HG02840 (cell line): ENCODE data around the gene ADARB1.

ENCODE experiments used
- ATAC-seq: cut with Tn5 transposase; IDR thresholded peaks from one replicate; pipeline ENCODE4 v1.9.1; 2021; ENCODE audit warnings: mild to moderate bottlenecking, moderate library complexity, moderate number of reproducible peaks; ENCODE audit not compliant: unreplicated experiment, low FRiP score

ADARB1 gene

GRCh38 chr21:45054927-45055612 lies 19.3 kb upstream of the ADARB1 start:
- no peak for ATAC-seq

GRCh38 chr21:45055861-45056260 lies 18.5 kb upstream of the ADARB1 start:
- ATAC-seq = no peak

GRCh38 chr21:45056296-45056904 lies 18.0 kb upstream of the ADARB1 start:
- ATAC-seq = no peak

- ATAC-seq = no peak
Measured at GRCh38 chr21:45056917-45057560, 17.3 kb upstream of the ADARB1 start.

GRCh38 chr21:45057886-45058285 lies 16.5 kb upstream of the ADARB1 start:
- no peak for ATAC-seq

- no peak for ATAC-seq
Measured at GRCh38 chr21:45059121-45059520, 15.3 kb upstream of the ADARB1 start.

- ATAC-seq = no peak
Measured at GRCh38 chr21:45060089-45060488, 14.3 kb upstream of the ADARB1 start.

GRCh38 chr21:45060675-45061311 lies 13.6 kb upstream of the ADARB1 start:
- ATAC-seq = no peak

- no peak for ATAC-seq
Measured at GRCh38 chr21:45064091-45064490, 10.3 kb upstream of the ADARB1 start.

GRCh38 chr21:45064618-45065399 lies 9.6 kb upstream of the ADARB1 start:
- ATAC-seq = no peak

- no peak for ATAC-seq
Measured at GRCh38 chr21:45067462-45068285, 6.7 kb upstream of the ADARB1 start.

- no peak for ATAC-seq
Measured at GRCh38 chr21:45069085-45069484, 5.3 kb upstream of the ADARB1 start.

- ATAC-seq = no peak
Measured at GRCh38 chr21:45069711-45070110, 4.7 kb upstream of the ADARB1 start.

- ATAC-seq = no peak
Measured at GRCh38 chr21:45071078-45071873, 3.1 kb upstream of the ADARB1 start.

- ATAC-seq = no peak
Measured at GRCh38 chr21:45071874-45072737, 2.3 kb upstream of the ADARB1 start.

GRCh38 chr21:45072738-45073300 lies 1.6 kb upstream of the ADARB1 start:
- ATAC-seq = no peak

- no peak for ATAC-seq
Measured at GRCh38 chr21:45073301-45074047, 906 bp upstream of the ADARB1 start.
